IMR-90 (cell line): ENCODE results near the gene OTUD5. TPM values are rescaled to one million over a fixed set of nuclear protein-coding genes. Genes with fewer than 3 reads are reported as not detected.

Source experiments
- ATAC-seq: fragments of 200-7000 bp; cut with Tn5 transposase; 2 replicates; pipeline ENCODE4 v1.9.1; 2020; ENCODE audit warnings: low read depth, mild to moderate bottlenecking, moderate library complexity
- BruUV-seq: library from RNA; stranded (reverse); fragments of 400-500 nt; replicated peaks from 2 replicates; lab custom pipeline; 2021; lab: Mats Ljungman, UMichigan
- CTCF ChIA-PET: fragments of 300-600 bp; formaldehyde crosslinking; extraction: SDS; loops from one replicate; lab custom pipeline; 2021; ENCODE audit warnings: antibody characterized with exemption; lab: Yijun Ruan, JAX
- POLR2A ChIA-PET: fragments of 300-600 bp; sonication (Branson Sonifier 250); formaldehyde crosslinking; loops from one replicate; lab custom pipeline; 2022; ENCODE audit warnings: antibody characterized with exemption; ENCODE audit not compliant: unreplicated experiment; lab: Charles Lee
- DNase-seq: peaks from one replicate; pipeline ENCODE4 v3.0.0; 2013
- H2AFZ ChIP-seq: replicated peaks from 2 replicates; pipeline ENCODE3; 2013; ENCODE audit warnings: low read length, mild to moderate bottlenecking; ENCODE audit not compliant: poor library complexity
- H2AK5ac ChIP-seq: 2 replicates; pipeline ENCODE4 v1.6.1; 2013; ENCODE audit warnings: low read depth, low read length, inconsistent platforms
- H2AK9ac ChIP-seq: replicated peaks from 2 replicates; pipeline ENCODE3; 2013; ENCODE audit warnings: mild to moderate bottlenecking, low read depth, low read length, moderate library complexity; ENCODE audit not compliant: poor library complexity
- H2BK120ac ChIP-seq: 2 replicates; pipeline ENCODE4 v1.6.1; 2013; ENCODE audit warnings: low read depth, low read length, inconsistent platforms
- H2BK15ac ChIP-seq: 3 replicates; pipeline ENCODE4 v1.6.1; 2013; ENCODE audit warnings: low read depth, low read length, inconsistent platforms
- H2BK20ac ChIP-seq: 2 replicates; pipeline ENCODE4 v1.6.1; 2013; ENCODE audit warnings: low read depth, mild to moderate bottlenecking, inconsistent platforms, low read length, moderate library complexity
- H2BK5ac ChIP-seq: 2 replicates; pipeline ENCODE4 v1.6.1; 2013; ENCODE audit warnings: mild to moderate bottlenecking, low read depth, low read length, inconsistent platforms; ENCODE audit not compliant: poor library complexity, severe bottlenecking
- H3K14ac ChIP-seq: replicated peaks from 2 replicates; pipeline ENCODE4 v1.6.1; 2013; ENCODE audit warnings: low read depth, low read length, inconsistent platforms
- H3K18ac ChIP-seq: 2 replicates; pipeline ENCODE4 v1.6.1; 2013; ENCODE audit warnings: low read depth, low read length, control low read depth
- H3K23ac ChIP-seq: 2 replicates; pipeline ENCODE4 v1.6.1; 2013; ENCODE audit warnings: low read depth, low read length, inconsistent platforms
- H3K27ac ChIP-seq: 2 replicates; pipeline ENCODE4 v1.5.1; 2013; ENCODE audit warnings: mild to moderate bottlenecking, control low read depth, low read length; ENCODE audit not compliant: insufficient read depth
- H3K27me3 ChIP-seq: 2 replicates; pipeline ENCODE4 v1.6.1; 2013; ENCODE audit warnings: low read length; ENCODE audit not compliant: control insufficient read depth, insufficient read depth
- H3K36me3 ChIP-seq: 2 replicates; pipeline ENCODE4 v1.6.1; 2013; ENCODE audit warnings: low read length, mixed read lengths; ENCODE audit not compliant: control insufficient read depth, insufficient read depth
- H3K4ac ChIP-seq: 2 replicates; pipeline ENCODE4 v1.6.1; 2013; ENCODE audit warnings: low read depth, low read length, inconsistent platforms
- H3K4me1 ChIP-seq: 2 replicates; pipeline ENCODE4 v1.6.1; 2013; ENCODE audit warnings: low read length, mixed read lengths; ENCODE audit not compliant: control insufficient read depth, insufficient read depth
- H3K4me2 ChIP-seq: 2 replicates; pipeline ENCODE4 v1.6.1; 2013; ENCODE audit warnings: low read depth, mild to moderate bottlenecking, control low read depth, low read length, moderate library complexity
- H3K4me3 ChIP-seq: 2 replicates; pipeline ENCODE4 v1.5.1; 2013; ENCODE audit warnings: low read depth, mild to moderate bottlenecking, control low read depth, low read length, moderate library complexity; ENCODE audit not compliant: insufficient read depth
- H3K56ac ChIP-seq: 2 replicates; pipeline ENCODE4 v1.6.1; 2013; ENCODE audit warnings: low read length, inconsistent platforms; ENCODE audit not compliant: insufficient read depth; ENCODE audit errors: extremely low read depth
- H3K79me1 ChIP-seq, 2 experiments: 2 replicates each; pipeline ENCODE4 v1.6.1; 2013; ENCODE audit warnings: low read length in 2 of 2, inconsistent platforms in 1 of 2, low read depth in 1 of 2
- H3K9ac ChIP-seq: 2 replicates; pipeline ENCODE4 v1.6.1; 2013; ENCODE audit warnings: low read depth, low read length, control low read depth
- H3K9me1 ChIP-seq: 2 replicates; pipeline ENCODE4 v1.6.1; 2013; ENCODE audit warnings: low read length, inconsistent platforms; ENCODE audit not compliant: insufficient read depth
- H3K9me3 ChIP-seq: 2 replicates; pipeline ENCODE4 v1.6.1; 2013; ENCODE audit warnings: low read length; ENCODE audit not compliant: control insufficient read depth, insufficient read depth
- H4K20me1 ChIP-seq: 2 replicates; pipeline ENCODE4 v1.6.1; 2013; ENCODE audit warnings: low read length, inconsistent platforms; ENCODE audit not compliant: insufficient read depth
- H4K5ac ChIP-seq: 2 replicates; pipeline ENCODE4 v1.6.1; 2013; ENCODE audit warnings: mild to moderate bottlenecking, low read depth, low read length, control low read depth
- H4K8ac ChIP-seq, 2 experiments: 2 replicates each; pipeline ENCODE4 v1.6.1; 2013; ENCODE audit warnings: low read depth in 2 of 2, low read length in 2 of 2, control low read depth in 1 of 2, inconsistent platforms in 1 of 2
- H4K91ac ChIP-seq: 2 replicates; pipeline ENCODE4 v1.6.1; 2013; ENCODE audit warnings: low read depth, low read length, inconsistent platforms; ENCODE audit not compliant: insufficient read depth
- BHLHE40 ChIP-seq: fragments of 150-350 bp; IDR thresholded peaks from 2 replicates; pipeline ENCODE4 v1.6.1; 2016; ENCODE audit warnings: mild to moderate bottlenecking, low read depth, low read length
- CEBPB ChIP-seq: IDR thresholded peaks from 2 replicates; pipeline ENCODE4 v1.6.1; 2012; ENCODE audit warnings: low read depth, low read length, improper control_type of control experiment
- CHD1 ChIP-seq: IDR thresholded peaks from 2 replicates; pipeline ENCODE4 v1.6.1; 2012; ENCODE audit warnings: low read depth, low read length, improper control_type of control experiment
- ELK1 ChIP-seq: fragments of 150-350 bp; IDR thresholded peaks from 2 replicates; pipeline ENCODE4 v1.6.1; 2016; ENCODE audit warnings: low read depth, mild to moderate bottlenecking, low read length, moderate library complexity, borderline replicate concordance
- FOS ChIP-seq: fragments of 150-350 bp; IDR thresholded peaks from 2 replicates; pipeline ENCODE4 v1.6.1; 2016; ENCODE audit warnings: low read depth, low read length
- MAFK ChIP-seq: IDR thresholded peaks from 2 replicates; pipeline ENCODE4 v1.6.1; 2012; ENCODE audit warnings: low read depth, low read length, improper control_type of control experiment
- MAZ ChIP-seq: IDR thresholded peaks from 2 replicates; pipeline ENCODE4 v1.6.1; 2012; ENCODE audit warnings: low read depth, mild to moderate bottlenecking, low read length, improper control_type of control experiment, moderate library complexity, borderline replicate concordance
- MXI1 ChIP-seq: IDR thresholded peaks from 2 replicates; pipeline ENCODE4 v1.6.1; 2012; ENCODE audit warnings: low read depth, mild to moderate bottlenecking, low read length, moderate library complexity, borderline replicate concordance
- NFE2L2 ChIP-seq: fragments of 150-350 bp; IDR thresholded peaks from 2 replicates; pipeline ENCODE4 v1.6.1; 2016; ENCODE audit warnings: low read depth, mild to moderate bottlenecking, low read length
- POLR2A ChIP-seq: IDR thresholded peaks from 2 replicates; pipeline ENCODE4 v1.6.1; 2012; ENCODE audit warnings: mild to moderate bottlenecking, low read depth, low read length
- RAD21 ChIP-seq: IDR thresholded peaks from 2 replicates; pipeline ENCODE4 v1.6.1; 2012; ENCODE audit warnings: low read length, improper control_type of control experiment
- RCOR1 ChIP-seq: IDR thresholded peaks from 2 replicates; pipeline ENCODE4 v1.6.1; 2012; ENCODE audit warnings: mild to moderate bottlenecking, low read length, improper control_type of control experiment; ENCODE audit not compliant: insufficient replicate concordance
- RFX5 ChIP-seq: IDR thresholded peaks from 2 replicates; pipeline ENCODE4 v1.8.0; 2012; ENCODE audit warnings: low read depth, mild to moderate bottlenecking, low read length, moderate library complexity
- SMC3 ChIP-seq: fragments of 150-350 bp; IDR thresholded peaks from 2 replicates; pipeline ENCODE4 v1.6.1; 2016; ENCODE audit warnings: low read depth, mild to moderate bottlenecking, antibody characterized with exemption, low read length, moderate library complexity
- WGBS, 2 experiments: methylation state at CpG; one replicate each; pipeline versions ENCODE4 v1.1.5 to v1.1.7; 2013; ENCODE audit warnings: missing lambda C conversion rate in 2 of 2; ENCODE audit not compliant: insufficient read length in 1 of 2; ENCODE audit errors: extremely low coverage in 2 of 2; 5-methylcytosine and 5-hydroxymethylcytosine counted together
- dilution Hi-C: fragments of 300-500 bp; cut with HindIII; formaldehyde crosslinking; loops from one replicate; pipeline ENCODE4 v1.14.3; 2018; ENCODE audit warnings: low sequenced_read_pairs; ENCODE audit not compliant: unreplicated experiment
- in situ Hi-C: fragments of 300-500 bp; cut with MboI; formaldehyde crosslinking; loops from 3 replicates; pipeline ENCODE4 v1.14.3; 2019; ENCODE audit warnings: low sequenced_read_pairs, inconsistent platforms, mixed read lengths
- intact Hi-C: fragments of 100-400 bp; cut with micrococcal nuclease; formaldehyde crosslinking; loops from 2 replicates; pipeline ENCODE4 v1.10.0; 2022
- polyA plus RNA-seq, 3 experiments: library from polyadenylated mRNA; depleted of rRNA; stranded (reverse); fragments of >200 nt; gene quantifications; 2 replicates each; pipeline ENCODE4 v1.2.3, GENCODE V29; 2012; ENCODE audit warnings: low replicate concordance in 1 of 3
- total RNA-seq: library from RNA; depleted of rRNA; stranded (reverse); fragments of >200 nt; gene quantifications from 2 replicates; pipeline ENCODE4 v1.2.3, GENCODE V29; 2012
- TF ChIP-seq, protein P1 (sequence below): conservative IDR thresholded peaks from 2 replicates; pipeline ENCODE4 v1.5.1; 2012; ENCODE audit warnings: mild to moderate bottlenecking, low read depth, low read length, improper control_type of control experiment

Gene OTUD5
- total and polyA plus RNA-seq, 2 of the 4 experiments (the other 2 are of a cell fraction) = 30.6 to 50.4 TPM

- H4K91ac ChIP-seq = peak within 1 kb of the TSS; percentile 23; the same call in 1 of the 2 replicates
- H3K9me3 ChIP-seq = no peaks in the 10 kb centered on the region
- H3K9ac ChIP-seq = peak within 1 kb of the TSS; percentile 73; the same call in 1 of the 2 replicates
- H2AFZ ChIP-seq = peak within 1 kb of the TSS; percentile 85
- POLR2A ChIA-PET = no interaction called here
- peak within 1 kb of the TSS; percentile 37; the same call in 1 of the 2 replicates for H3K27ac ChIP-seq
- H2BK15ac ChIP-seq = no peak within 1 kb of the TSS
- peak within 1 kb of the TSS; percentile 57 for H3K4me3 ChIP-seq
- H4K5ac ChIP-seq = peak within 1 kb of the TSS; percentile 73
- no peak within 1 kb of the TSS for H2BK20ac ChIP-seq
- H4K20me1 ChIP-seq = peaks cover 16% of the 10 kb centered on the region; the same call in 1 of the 2 replicates
- ATAC-seq = peak; percentile 79
- H3K23ac ChIP-seq = peak within 1 kb of the TSS; percentile 73
- H3K27me3 ChIP-seq = no peaks in the 10 kb centered on the region
- H3K18ac ChIP-seq = no peak within 1 kb of the TSS; the same call in 1 of the 2 replicates
- H2BK120ac ChIP-seq = no peak within 1 kb of the TSS
- H2AK9ac ChIP-seq = peak within 1 kb of the TSS; percentile 78
- peak within 1 kb of the TSS; percentile 55 for H2BK5ac ChIP-seq
- H3K4me1 ChIP-seq = peaks cover 3% of the 10 kb centered on the region; the same call in 1 of the 2 replicates
- intact Hi-C loops (loop anchor here (5.0 kb wide), 1 partner anchor 124 kb away; the partner anchor contains the start of gene TFE3), dilution Hi-C loops (no loop called here), in situ Hi-C loops (no loop called here)
- peak within 1 kb of the TSS; percentile 93 for H3K4me2 ChIP-seq
- 41% methylated on average over 20 of the region's 55 CpGs; no CpG with 5 or more reads in 1 of the 2 experiments for WGBS, 2 experiments
- no TSS peak for BruUV-seq
- no peak within 1 kb of the TSS for H3K56ac ChIP-seq
- H3K14ac ChIP-seq = no peak within 1 kb of the TSS; the same call in 1 of the 2 replicates
- CTCF ChIA-PET = no interaction called here
- H3K4ac ChIP-seq = peak within 1 kb of the TSS; percentile 27; the same call in 1 of the 2 replicates
- H2AK5ac ChIP-seq = peak within 1 kb of the TSS; percentile 48
- peak; percentile 82 for DNase-seq
- H3K36me3 ChIP-seq = peaks cover 7% of the 10 kb centered on the region; the same call in 1 of the 2 replicates
- H4K8ac ChIP-seq = peak within 1 kb of the TSS in 1 of 2 experiments; percentile 69; a peak in 1 of 4 replicates
- peaks cover 4 to 21% of the 10 kb centered on the region in 2 experiments; a peak in 2 of 4 replicates for H3K79me1 ChIP-seq
- peaks cover 5% of the 10 kb centered on the region; the same call in 1 of the 2 replicates for H3K9me1 ChIP-seq
- TF ChIP-seq, protein P1, sequence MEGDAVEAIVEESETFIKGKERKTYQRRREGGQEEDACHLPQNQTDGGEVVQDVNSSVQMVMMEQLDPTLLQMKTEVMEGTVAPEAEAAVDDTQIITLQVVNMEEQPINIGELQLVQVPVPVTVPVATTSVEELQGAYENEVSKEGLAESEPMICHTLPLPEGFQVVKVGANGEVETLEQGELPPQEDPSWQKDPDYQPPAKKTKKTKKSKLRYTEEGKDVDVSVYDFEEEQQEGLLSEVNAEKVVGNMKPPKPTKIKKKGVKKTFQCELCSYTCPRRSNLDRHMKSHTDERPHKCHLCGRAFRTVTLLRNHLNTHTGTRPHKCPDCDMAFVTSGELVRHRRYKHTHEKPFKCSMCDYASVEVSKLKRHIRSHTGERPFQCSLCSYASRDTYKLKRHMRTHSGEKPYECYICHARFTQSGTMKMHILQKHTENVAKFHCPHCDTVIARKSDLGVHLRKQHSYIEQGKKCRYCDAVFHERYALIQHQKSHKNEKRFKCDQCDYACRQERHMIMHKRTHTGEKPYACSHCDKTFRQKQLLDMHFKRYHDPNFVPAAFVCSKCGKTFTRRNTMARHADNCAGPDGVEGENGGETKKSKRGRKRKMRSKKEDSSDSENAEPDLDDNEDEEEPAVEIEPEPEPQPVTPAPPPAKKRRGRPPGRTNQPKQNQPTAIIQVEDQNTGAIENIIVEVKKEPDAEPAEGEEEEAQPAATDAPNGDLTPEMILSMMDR = no peak
- TF ChIP-seq CHD1 = no peak
- peak; percentile 38; the same call in 1 of the 2 replicates for TF ChIP-seq MAZ
- no peak for TF ChIP-seq RAD21
- no peak for TF ChIP-seq NFE2L2
- no peak for TF ChIP-seq RFX5
- TF ChIP-seq SMC3 = no peak
- TF ChIP-seq MXI1 = peak; percentile 52; the same call in 1 of the 2 replicates
- peak; percentile 55; the same call in 1 of the 2 replicates for TF ChIP-seq BHLHE40
- TF ChIP-seq POLR2A = peak; percentile 85
- peak; percentile 4 for TF ChIP-seq RCOR1
- TF ChIP-seq MAFK = no peak
- no peak for TF ChIP-seq CEBPB
- TF ChIP-seq FOS = no peak
- TF ChIP-seq ELK1 = no peak
Observed at GRCh38 chrX:48918643-48919340, 38.6 kb downstream of the OTUD5 start, which contains the start of gene PIM2. Gene PIM2 (minus strand): TSS chrX:48919024. CDS start chrX:48918834, 190 bp downstream.
